GM18907 (cell line): ENCODE data around the gene CHL1.

Experiments used
- ATAC-seq: cut with Tn5 transposase; IDR thresholded peaks from one replicate; pipeline ENCODE4 v1.9.1; 2021; ENCODE audit warnings: mild to moderate bottlenecking, moderate library complexity; ENCODE audit not compliant: unreplicated experiment

Gene CHL1

DNA sequence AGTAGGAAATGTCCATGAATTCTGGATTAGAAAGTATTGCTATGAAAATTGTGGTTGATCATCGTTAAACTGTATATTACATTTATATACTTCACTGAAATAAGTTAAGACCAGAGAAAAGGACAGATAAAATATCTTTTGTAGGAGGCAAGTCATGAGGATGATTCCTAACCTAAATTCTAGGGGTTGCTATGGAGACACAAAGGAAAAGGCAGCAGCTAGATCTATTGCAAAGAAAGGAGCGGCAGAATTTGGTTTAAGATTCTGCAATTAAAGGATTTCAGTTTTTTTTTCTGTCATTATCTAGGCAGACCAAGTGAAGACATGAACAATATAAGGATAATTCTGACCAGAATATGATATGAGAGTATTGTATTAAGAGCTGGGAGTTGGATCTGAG lies 136.1 kb downstream of the CHL1 start:
- ATAC-seq, result no peak

GRCh38 chr3:335240-335639 lies 138.7 kb downstream of the CHL1 start:
- ATAC-seq, result no peak

DNA sequence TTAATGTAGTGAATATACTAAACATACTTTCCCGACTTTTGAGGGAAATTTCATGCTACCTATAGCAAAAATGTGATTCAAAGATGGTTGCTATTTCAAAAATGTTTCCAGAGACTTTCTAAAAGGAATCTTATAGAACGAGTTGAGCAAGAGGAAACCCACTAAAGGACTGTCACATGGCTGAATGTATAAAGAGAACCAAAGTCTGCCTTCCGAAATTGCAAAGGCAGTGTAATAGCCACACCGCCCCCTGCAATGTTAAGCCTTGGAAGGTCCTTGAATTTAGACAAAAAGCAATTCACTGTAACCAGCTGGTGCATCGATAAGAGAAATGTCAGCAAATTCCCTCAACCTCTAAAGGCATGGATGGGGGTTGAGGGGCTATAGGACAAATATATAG lies 142.8 kb downstream of the CHL1 start:
- no peak for ATAC-seq

- no peak for ATAC-seq
Observed at GRCh38 chr3:341998-342397, 145.4 kb downstream of the CHL1 start.

- ATAC-seq, result no peak
Observed at GRCh38 chr3:346186-346585, 149.6 kb downstream of the CHL1 start.

- no peak for ATAC-seq
Observed at GRCh38 chr3:347581-347980, 151.0 kb downstream of the CHL1 start.

DNA sequence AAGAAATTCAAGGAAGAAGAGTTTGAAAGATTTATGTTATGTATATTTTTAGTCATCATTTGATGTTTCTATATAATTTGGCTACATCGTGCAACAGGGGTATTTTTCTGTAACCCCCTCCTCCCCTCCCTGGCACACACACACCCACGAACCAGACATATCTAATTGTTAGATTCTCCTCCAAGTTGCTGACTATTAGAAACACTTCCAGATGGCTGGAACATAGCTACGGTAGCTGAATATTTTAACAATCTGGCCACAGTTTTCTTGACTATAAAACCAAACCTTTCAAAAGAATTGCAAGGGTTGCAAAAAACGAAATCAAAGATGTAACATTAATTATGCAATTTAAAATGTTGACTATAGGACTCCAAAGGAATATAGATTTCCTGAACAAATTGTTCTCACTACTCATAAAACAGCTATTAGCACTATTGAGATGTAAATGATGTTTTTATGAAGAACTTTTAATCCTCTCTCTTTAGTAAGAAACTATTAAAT lies 154.4 kb downstream of the CHL1 start:
- ATAC-seq, result no peak

DNA sequence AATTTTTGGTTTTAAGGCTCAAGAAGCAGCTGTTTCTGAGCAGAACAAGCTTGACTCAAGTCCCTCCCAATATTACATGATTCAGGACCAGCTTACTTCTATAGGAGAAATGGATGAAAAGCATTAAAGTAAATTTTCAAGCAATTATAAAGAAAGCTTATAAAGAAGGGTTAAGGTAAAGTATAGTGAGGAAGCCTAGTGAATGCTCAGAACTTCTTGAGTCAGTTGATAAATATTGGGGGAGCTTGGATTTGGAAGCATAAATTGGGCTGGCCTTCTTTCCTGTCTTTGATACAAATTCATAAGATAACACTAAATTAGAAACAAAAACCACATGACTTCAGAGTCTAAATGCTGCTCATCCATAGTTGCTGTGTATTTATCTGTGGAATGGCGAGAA lies 156.0 kb downstream of the CHL1 start:
- ATAC-seq, result no peak

- ATAC-seq, result no peak
Observed at GRCh38 chr3:353191-353739, 156.7 kb downstream of the CHL1 start.

DNA sequence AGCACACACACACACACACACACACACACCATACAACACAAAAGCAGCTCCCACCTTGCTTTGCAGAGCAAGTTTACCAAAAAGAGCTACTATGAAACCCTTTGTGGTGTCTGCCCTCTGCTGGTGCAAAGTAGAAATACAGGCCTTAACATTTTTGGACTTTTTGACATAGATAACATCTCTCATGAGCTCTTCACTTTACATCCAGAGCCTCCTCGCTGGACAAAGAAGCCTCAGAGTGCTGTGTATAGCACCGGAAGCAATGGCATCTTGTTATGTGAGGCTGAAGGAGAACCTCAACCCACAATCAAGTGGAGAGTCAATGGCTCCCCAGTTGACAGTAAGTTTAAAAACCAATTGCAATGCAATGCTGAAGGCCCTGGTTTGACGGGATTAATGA lies 157.9 kb downstream of the CHL1 start:
- peak; percentile 60 for ATAC-seq

GRCh38 chr3:355622-356021 lies 159.1 kb downstream of the CHL1 start:
- ATAC-seq, result peak; percentile 67

DNA sequence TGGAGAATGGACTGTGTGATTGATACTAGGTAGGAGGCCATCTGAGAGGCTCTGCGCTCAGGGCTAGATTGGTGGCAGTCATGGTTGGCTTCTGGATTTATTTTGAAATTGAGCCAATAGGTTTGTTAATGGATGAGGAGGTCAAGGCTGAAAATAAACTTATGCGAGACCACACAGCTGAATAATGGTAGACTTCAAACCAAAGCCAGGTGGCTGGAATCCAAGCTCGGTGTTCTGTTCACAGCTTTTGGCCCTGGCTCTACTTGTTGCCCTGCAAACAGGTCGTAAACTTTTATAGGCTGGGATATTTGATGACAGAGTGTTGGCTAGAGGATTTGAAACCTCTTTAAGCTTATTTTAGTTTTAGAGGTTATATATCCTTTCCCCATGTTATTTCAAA lies 160.4 kb downstream of the CHL1 start:
- no peak for ATAC-seq

GRCh38 chr3:359672-360071 lies 163.1 kb downstream of the CHL1 start:
- peak; percentile 74 for ATAC-seq

GRCh38 chr3:362681-363338 lies 166.2 kb downstream of the CHL1 start:
- peak; percentile 22 for ATAC-seq

- ATAC-seq, result no peak
Observed at GRCh38 chr3:364287-364686, 167.7 kb downstream of the CHL1 start.

DNA sequence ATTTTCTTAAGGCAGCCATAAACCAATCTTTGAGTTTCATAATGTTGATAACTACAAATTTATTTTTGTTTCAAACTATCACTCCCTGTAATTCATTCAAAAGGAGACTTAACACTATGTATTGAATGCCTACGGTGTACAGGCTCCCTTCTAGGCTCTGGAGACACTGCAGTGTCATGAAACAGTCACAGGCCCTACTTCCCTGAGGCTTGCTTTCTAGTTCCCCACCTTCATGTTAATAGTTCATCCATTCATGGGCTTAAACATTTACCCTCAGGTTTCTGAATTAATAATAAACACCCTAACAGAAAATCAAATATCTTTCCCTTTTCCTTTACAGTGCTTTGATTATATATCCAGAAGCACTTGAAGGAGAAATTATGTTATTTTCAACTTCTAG lies 168.7 kb downstream of the CHL1 start:
- peak; percentile 76 for ATAC-seq

- ATAC-seq, result peak; percentile 70
Observed at GRCh38 chr3:366253-366652, 169.7 kb downstream of the CHL1 start.

DNA sequence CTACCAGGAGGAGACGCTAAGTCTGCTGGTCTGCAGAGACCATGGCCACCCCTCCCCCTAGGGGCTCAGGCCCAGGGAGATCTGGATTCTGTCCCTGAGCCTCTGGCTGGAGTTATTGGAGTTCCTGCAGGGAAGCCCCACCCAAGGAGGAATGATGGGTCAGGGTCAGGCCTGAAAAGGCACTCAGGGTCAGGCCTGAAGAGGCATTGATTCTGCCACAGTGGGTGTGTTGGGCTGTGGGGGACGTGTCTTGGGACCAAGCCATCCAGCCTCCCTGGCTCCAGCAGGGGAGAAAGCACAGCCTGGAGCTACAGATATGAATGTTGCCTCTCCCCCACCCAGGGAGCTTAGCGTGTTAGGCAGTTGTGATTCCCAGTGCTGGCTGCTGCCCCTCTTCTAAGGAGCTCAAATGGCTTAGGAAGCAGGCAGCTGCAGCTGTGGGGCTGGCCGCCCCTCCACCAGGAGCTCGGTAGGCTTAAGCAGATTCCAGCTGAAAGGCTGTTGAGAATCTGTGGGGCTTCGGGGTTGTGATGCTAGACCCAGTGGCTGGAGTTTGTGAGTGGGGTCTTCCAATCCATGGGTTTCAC lies 176.7 kb downstream of the CHL1 start:
- no peak for ATAC-seq

DNA sequence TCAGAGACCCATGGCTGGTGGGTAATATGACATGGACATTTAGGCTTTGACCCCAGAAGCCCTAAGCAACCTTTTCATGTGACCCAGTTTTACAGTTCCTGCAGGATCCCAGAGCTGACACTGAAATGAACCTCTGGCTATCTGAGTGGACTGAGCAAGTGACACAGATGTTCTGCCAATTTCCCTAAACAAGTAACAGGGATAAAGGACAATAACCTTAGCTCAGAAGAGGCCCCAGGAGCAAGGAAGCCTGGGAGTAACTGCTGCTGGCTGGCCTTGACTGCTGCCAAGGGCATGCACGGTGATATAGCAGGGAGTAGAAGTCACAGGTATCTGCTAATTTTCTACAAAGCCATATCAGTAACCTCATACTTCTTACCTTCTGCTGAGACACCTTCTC lies 177.9 kb downstream of the CHL1 start:
- no peak for ATAC-seq

DNA sequence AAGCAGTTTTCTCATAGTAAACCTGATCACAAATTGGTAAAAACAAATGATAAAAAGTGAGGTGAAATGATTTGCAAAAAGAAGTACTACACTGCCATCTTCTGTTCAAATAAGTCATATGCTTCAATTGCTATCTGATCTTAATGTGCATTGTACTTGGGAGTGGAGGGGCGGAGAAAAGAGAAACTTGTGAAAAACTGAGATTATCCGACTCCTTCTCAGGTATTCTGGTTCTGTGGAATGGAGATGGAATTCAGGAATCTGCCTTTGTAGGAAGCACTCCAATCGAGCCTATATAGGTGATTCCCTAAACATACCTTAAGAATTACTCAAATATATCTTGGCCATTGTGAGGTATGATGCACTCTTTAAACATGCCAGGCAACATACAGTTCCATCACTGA lies 180.6 kb downstream of the CHL1 start:
- peak; percentile 78 for ATAC-seq

- no peak for ATAC-seq
Observed at GRCh38 chr3:380801-381200, 184.2 kb downstream of the CHL1 start.

DNA sequence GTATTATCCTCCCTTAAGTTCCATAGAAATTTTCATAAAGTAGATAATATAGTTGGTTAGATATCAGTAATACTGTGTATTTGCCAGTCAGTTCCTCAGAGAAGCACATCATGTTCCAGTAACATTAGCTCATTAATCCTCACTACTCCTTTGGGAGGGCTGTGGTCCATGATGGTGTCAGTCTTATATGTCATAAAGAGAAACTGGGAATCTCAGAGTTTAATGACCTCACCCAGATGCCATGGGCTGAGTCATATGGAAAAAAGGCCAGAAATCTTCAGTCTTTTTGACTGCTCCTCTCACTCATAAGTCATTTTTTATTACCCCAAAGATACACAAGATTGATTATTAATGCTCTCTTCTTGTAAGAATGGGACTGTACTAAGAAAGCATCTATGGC lies 188.6 kb downstream of the CHL1 start:
- no peak for ATAC-seq

DNA sequence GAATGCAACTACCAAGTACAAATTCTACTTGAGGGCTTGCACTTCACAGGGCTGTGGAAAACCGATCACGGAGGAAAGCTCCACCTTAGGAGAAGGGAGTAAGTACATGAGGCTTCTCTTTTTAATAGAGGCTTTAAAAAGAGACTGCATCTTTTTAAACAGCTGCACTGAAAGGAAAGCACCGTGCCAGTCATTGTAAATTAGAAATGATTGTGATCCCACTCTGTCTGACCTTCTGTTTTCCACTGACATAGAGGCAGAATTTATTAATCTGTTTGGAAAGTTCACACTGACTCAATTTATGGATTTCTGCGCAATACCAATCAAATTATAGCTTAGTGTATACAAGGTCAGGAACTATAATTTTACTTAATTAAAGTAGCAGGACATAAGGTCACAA lies 198.2 kb downstream of the CHL1 start:
- no peak for ATAC-seq
